Loucy (cell line): ENCODE measurements around the gene CDH26.

Source experiments
- H2AFZ ChIP-seq: fragments of 200-600 bp; sonication (generic); 2 replicates; pipeline ENCODE4 v1.6.0; 2016; ENCODE audit warnings: antibody characterized with exemption, mild to moderate bottlenecking, low read length, moderate library complexity
- H3F3A ChIP-seq: fragments of 200-600 bp; 2 replicates; pipeline ENCODE4 v1.6.0; 2016; ENCODE audit warnings: antibody characterized with exemption, low read depth, mild to moderate bottlenecking
- H3K27me3 ChIP-seq: fragments of 200-600 bp; sonication (generic); 2 replicates; pipeline ENCODE4 v1.6.1; 2014; ENCODE audit warnings: low read length, mild to moderate bottlenecking; ENCODE audit not compliant: insufficient read depth, poor library complexity, severe bottlenecking
- H3K36me3 ChIP-seq: fragments of 200-600 bp; sonication (generic); 2 replicates; pipeline ENCODE4 v1.6.1; 2016; ENCODE audit warnings: low read length; ENCODE audit not compliant: insufficient read depth
- H3K4me1 ChIP-seq: fragments of 200-600 bp; sonication (generic); 2 replicates; pipeline ENCODE4 v1.5.1; 2014; ENCODE audit warnings: low read length, mild to moderate bottlenecking; ENCODE audit not compliant: insufficient read depth, poor library complexity, severe bottlenecking
- H3K4me2 ChIP-seq: fragments of 200-600 bp; sonication (generic); 2 replicates; pipeline ENCODE4 v1.6.0; 2014; ENCODE audit warnings: antibody characterized with exemption, low read length, low read depth, mild to moderate bottlenecking; ENCODE audit not compliant: poor library complexity, severe bottlenecking
- H3K4me3 ChIP-seq: fragments of 200-600 bp; sonication (generic); 2 replicates; pipeline ENCODE4 v1.5.1; 2014; ENCODE audit warnings: low read length, mild to moderate bottlenecking, mixed read lengths; ENCODE audit not compliant: poor library complexity, severe bottlenecking
- H3K79me2 ChIP-seq: fragments of 200-600 bp; sonication (generic); 2 replicates; pipeline ENCODE4 v1.6.1; 2014; ENCODE audit warnings: low read length; ENCODE audit not compliant: insufficient read depth
- H3K9ac ChIP-seq: fragments of 200-600 bp; sonication (generic); 2 replicates; pipeline ENCODE4 v1.6.0; 2014; ENCODE audit warnings: mild to moderate bottlenecking, low read depth, low read length, moderate library complexity; ENCODE audit not compliant: poor library complexity, severe bottlenecking
- H3K9me2 ChIP-seq: fragments of 200-600 bp; sonication (generic); replicated peaks from 2 replicates; pipeline ENCODE4 v1.6.1; 2016; ENCODE audit warnings: low read depth, low read length, mixed read lengths
- H3K9me3 ChIP-seq: fragments of 200-600 bp; sonication (generic); 2 replicates; pipeline ENCODE4 v1.6.1; 2014; ENCODE audit warnings: mild to moderate bottlenecking, antibody characterized with exemption, low read length, low read depth; ENCODE audit not compliant: insufficient read depth
- H4K20me1 ChIP-seq: fragments of 200-600 bp; sonication (generic); 2 replicates; pipeline ENCODE4 v1.6.0; 2014; ENCODE audit warnings: antibody characterized with exemption, low read length, mild to moderate bottlenecking; ENCODE audit not compliant: insufficient read depth, poor library complexity, severe bottlenecking
- CTCF ChIP-seq: fragments of 200-600 bp; sonication (generic); conservative IDR thresholded peaks from 2 replicates; pipeline ENCODE4 v1.5.1; 2014; ENCODE audit warnings: mild to moderate bottlenecking, antibody characterized with exemption, low read length
- EZH2phosphoT487 ChIP-seq: fragments of 200-600 bp; IDR thresholded peaks from 2 replicates; pipeline ENCODE4 v1.6.1; 2018; ENCODE audit warnings: antibody characterized with exemption, mild to moderate bottlenecking, moderate library complexity, borderline replicate concordance

CDH26 gene

GRCh38 chr20:59972037-59972801, 14.0 kb downstream of the CDH26 start:
- Histone ChIP-seq H3K9me2 (no peaks in the 10 kb centered on the region), H3K4me1 (no peaks in the 10 kb centered on the region), H2AFZ (no peak overlapping the region), H4K20me1 (no peaks in the 10 kb centered on the region), H3K9ac (no peak overlapping the region), H3F3A (no peaks in the 10 kb centered on the region), H3K9me3 (no peaks in the 10 kb centered on the region), H3K36me3 (no peaks in the 10 kb centered on the region), H3K4me3 (no peak overlapping the region), H3K79me2 (no peaks in the 10 kb centered on the region), H3K4me2 (no peak overlapping the region), H3K27me3 (no peaks in the 10 kb centered on the region)
- TF ChIP-seq EZH2phosphoT487 (no peak), CTCF (no peak)

- Histone ChIP-seq H4K20me1 (no peaks in the 10 kb centered on the region), H3K9me3 (no peaks in the 10 kb centered on the region), H3K4me2 (no peak overlapping the region), H3K27me3 (no peaks in the 10 kb centered on the region), H3K79me2 (no peaks in the 10 kb centered on the region), H3K4me3 (no peak overlapping the region), H2AFZ (no peak overlapping the region), H3K4me1 (no peaks in the 10 kb centered on the region), H3F3A (no peaks in the 10 kb centered on the region), H3K36me3 (no peaks in the 10 kb centered on the region), H3K9ac (no peak overlapping the region), H3K9me2 (no peaks in the 10 kb centered on the region)
- TF ChIP-seq CTCF = no peak
- no peak for TF ChIP-seq EZH2phosphoT487
Observed at GRCh38 chr20:59976156-59976782, 18.0 kb downstream of the CDH26 start.

GRCh38 chr20:59977086-59977485, 18.9 kb downstream of the CDH26 start:
- Histone ChIP-seq H3K4me2 (no peak overlapping the region), H4K20me1 (no peaks in the 10 kb centered on the region), H3F3A (no peaks in the 10 kb centered on the region), H2AFZ (no peak overlapping the region), H3K36me3 (no peaks in the 10 kb centered on the region), H3K4me3 (no peak overlapping the region), H3K9ac (no peak overlapping the region), H3K9me3 (no peaks in the 10 kb centered on the region), H3K4me1 (no peaks in the 10 kb centered on the region), H3K9me2 (no peaks in the 10 kb centered on the region), H3K79me2 (no peaks in the 10 kb centered on the region), H3K27me3 (no peaks in the 10 kb centered on the region)
- no peak for TF ChIP-seq EZH2phosphoT487
